GM12875 (cell line): Measurements from ENCODE around the gene WFIKKN1.
A peak's percentile ranks its signal among the peaks of the same experiment; 100 is the strongest.

Experiments
- H3K4me3 ChIP-seq: one replicate; pipeline ENCODE4 v1.5.1; 2011; ENCODE audit warnings: low read depth, low read length, control low read depth
- TF ChIP-seq, protein P1 (sequence below): IDR thresholded peaks from 2 replicates; pipeline ENCODE4 v1.5.1; 2011; ENCODE audit warnings: low read depth, mild to moderate bottlenecking, control low read depth, inconsistent platforms, low read length, moderate library complexity, borderline replicate concordance; ENCODE audit not compliant: insufficient read depth

Gene WFIKKN1

DNA sequence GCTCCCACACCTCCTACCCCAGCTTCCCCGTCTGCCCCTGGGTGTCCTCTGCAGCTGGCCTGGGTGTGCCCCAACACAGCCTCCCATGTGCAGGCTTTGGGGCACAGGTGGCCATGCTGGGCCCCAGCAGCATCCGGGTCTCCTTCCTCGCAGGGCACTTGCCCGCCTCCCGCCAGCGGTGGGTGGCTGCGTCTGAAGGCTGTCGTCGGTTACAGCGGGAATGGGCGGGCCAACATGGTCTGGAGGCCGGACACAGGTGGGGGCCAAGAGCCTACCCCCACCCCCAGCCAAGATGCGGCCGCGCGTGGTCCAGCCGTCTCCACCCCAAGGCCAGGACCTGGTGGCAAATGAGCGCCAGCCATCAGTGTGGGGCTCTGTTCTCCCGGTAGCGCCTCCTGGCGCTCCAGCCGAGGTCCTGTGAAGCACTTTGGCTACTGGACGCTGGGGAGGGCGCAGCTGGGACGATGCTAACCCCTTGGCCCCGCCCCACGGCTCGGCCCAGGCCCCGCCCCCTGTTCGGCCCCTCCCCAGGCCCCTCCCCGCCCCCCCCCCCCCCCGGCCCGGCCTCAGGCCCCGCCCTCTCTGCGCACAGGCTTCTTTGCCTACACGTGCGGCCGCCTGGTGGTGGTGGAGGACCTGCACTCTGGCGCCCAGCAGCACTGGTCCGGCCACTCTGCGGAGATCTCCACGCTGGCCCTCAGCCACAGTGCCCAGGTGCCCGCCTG lies 29.8 kb downstream of the WFIKKN1 start:
- TF ChIP-seq, protein P1, sequence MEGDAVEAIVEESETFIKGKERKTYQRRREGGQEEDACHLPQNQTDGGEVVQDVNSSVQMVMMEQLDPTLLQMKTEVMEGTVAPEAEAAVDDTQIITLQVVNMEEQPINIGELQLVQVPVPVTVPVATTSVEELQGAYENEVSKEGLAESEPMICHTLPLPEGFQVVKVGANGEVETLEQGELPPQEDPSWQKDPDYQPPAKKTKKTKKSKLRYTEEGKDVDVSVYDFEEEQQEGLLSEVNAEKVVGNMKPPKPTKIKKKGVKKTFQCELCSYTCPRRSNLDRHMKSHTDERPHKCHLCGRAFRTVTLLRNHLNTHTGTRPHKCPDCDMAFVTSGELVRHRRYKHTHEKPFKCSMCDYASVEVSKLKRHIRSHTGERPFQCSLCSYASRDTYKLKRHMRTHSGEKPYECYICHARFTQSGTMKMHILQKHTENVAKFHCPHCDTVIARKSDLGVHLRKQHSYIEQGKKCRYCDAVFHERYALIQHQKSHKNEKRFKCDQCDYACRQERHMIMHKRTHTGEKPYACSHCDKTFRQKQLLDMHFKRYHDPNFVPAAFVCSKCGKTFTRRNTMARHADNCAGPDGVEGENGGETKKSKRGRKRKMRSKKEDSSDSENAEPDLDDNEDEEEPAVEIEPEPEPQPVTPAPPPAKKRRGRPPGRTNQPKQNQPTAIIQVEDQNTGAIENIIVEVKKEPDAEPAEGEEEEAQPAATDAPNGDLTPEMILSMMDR = 0 out of 2 replicates have a peak, but pooled peaks have one; percentile 33
- no peak overlapping the region for H3K4me3 ChIP-seq

DNA sequence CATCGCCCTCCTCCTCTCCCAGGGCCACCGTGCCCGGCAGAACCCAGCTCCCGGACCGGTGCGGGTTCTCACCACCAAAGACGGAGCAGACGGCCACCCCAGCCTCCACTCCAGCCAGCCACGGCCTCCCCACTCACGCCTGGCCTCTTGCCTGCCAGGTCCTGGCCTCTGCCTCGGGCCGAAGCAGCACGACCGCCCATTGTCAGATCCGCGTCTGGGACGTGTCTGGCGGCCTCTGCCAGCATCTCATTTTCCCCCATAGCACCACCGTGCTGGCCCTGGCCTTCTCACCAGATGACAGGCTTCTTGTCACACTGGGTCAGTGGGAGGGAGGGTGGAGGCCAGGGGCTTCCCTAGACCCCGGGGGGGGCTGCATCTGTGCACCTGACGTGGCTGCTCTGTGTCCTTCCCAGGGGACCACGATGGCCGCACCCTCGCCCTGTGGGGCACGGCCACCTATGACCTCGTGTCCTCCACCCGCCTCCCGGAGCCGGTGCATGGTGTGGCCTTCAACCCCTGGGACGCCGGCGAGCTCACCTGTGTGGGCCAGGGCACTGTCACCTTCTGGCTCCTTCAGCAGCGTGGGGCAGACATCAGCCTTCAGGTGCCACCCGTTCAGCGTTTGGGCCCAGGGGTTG lies 30.5 kb downstream of the WFIKKN1 start:
- TF ChIP-seq, protein P1 = no peak
- no peak overlapping the region for H3K4me3 ChIP-seq

DNA sequence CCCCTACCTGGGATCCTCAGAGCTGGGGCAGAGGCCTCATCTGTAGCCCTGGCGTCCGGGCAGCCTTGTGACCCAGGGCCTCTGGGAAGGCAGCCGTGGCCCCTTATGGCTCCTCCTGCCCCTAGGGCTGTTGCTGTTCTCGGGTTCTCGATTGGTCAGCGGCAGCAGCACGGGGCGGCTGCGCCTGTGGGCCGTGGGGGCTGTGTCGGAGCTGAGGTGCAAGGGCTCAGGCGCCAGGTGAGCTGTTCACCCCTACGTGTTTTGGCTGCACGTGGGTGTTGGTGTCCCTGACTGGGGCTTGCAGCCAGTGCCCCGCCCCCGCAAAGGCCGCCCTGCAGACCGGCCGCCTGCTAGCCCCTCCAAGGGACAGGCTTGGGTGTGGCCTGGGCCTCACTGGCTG lies 31.3 kb downstream of the WFIKKN1 start:
- TF ChIP-seq, protein P1 = no peak
- no peak overlapping the region for H3K4me3 ChIP-seq

DNA sequence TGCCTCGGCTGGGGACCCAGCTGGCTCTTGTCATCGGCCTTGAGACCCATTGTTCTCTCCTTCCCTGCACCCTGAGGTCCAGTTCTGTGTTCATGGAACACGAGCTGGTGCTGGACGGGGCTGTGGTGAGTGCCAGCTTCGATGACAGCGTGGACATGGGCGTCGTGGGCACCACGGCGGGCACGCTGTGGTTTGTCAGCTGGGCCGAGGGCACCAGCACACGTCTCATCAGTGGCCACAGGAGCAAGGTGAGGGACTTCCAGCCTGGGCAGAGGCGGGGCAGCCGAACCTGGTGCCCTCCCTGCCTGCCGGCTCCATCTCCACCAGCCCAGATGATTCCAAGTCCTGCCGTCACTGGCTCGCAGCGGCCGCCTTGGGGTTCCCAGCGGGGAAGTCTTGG lies 31.8 kb downstream of the WFIKKN1 start:
- no peak overlapping the region for H3K4me3 ChIP-seq

DNA sequence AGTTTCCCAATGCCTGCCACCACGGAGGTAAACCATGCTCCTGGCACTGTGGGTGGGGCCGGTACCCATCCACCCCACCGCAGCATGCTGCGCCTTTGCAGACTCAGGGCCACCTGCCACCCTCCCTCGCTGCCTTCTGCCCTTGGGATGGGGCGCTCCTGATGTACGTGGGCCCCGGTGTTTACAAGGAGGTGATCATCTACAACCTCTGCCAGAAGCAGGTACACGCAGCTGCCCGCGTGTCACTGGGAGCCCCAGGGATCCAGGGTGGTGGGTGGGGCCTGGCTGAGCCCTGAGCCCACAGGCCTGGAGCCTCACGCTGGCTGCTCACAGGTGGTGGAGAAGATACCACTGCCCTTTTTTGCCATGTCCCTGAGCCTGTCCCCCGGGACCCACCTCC lies 35.8 kb downstream of the WFIKKN1 start:
- H3K4me3 ChIP-seq = no peak overlapping the region
- TF ChIP-seq, protein P1 = no peak

More for the DNA sequence above, 31.8 kb downstream of the WFIKKN1 start:
- TF ChIP-seq, protein P1 = no peak

DNA sequence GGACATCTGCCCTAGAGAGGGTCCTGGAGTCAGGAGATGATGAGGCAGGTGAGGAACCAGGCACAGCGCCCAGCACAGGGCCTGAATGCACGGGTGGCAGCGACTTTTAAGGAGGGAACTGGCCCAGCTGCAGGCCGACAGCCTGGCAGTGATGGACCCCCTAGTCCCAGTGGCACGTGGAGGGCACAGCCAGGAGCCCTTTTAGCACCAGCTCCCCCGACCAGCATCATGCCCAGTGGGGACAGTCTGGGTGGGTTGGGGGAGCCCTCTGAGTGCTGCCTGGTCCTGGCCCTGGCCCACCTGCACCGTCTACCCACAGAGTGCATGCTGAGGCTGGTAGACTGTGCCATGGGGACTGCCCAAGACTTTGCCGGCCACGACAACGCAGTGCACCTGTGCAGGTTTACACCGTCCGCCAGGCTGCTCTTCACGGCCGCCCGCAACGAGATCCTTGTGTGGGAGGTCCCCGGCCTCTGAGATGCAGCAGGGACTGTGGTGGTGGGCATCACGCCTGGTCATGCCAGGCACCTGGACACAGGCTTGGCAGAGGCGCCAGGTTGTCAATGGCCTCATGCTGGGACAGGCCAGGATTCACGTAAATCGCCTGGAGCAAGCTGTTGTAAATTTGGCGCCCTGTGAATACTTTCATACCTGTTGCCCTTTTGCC lies 36.5 kb downstream of the WFIKKN1 start:
- H3K4me3 ChIP-seq = peak overlapping the region; percentile 99
- TF ChIP-seq, protein P1 = no peak
